Fibroblast of lung (primary cell): Measurements from ENCODE around the gene MOV10.

ENCODE experiments used
- EZH2 ChIP-seq: IDR thresholded peaks from 2 replicates; pipeline ENCODE4 v1.5.1; 2012; ENCODE audit warnings: low read length, control low read depth, mild to moderate bottlenecking; ENCODE audit errors: missing control alignments
- TF ChIP-seq, protein P1 (sequence below), 2 donors: IDR thresholded peaks in 1 of 2; conservative IDR thresholded peaks in 1 of 2; 1 replicate in 1 of 2; 2 replicates in 1 of 2; pipeline ENCODE4 v1.5.1; 2011 to 2012; ENCODE audit warnings: low read length in 2 of 2, control low read depth in 1 of 2, inconsistent platforms in 1 of 2, low read depth in 1 of 2, mild to moderate bottlenecking in 1 of 2

DNA sequence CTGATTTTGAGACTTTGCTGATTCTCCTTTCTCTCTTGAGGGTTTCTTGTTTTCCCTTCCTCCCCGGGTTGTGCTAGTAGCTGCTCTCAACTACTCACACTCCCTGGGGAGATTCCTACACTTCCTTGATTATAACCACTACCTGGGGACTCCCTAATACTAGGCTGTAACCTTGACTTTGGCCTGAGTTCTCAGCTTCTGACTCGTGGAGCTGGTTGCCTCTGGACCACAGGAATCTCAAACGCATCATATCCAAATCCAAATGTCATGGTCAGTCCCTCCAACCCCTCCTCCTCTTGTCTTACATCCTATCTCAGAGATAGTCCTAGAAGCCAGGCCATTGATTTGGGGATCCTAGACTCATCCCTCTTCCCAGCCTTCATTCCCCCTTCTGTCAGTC is 12.0 kb downstream of the MOV10 start:
- TF ChIP-seq, protein P1, sequence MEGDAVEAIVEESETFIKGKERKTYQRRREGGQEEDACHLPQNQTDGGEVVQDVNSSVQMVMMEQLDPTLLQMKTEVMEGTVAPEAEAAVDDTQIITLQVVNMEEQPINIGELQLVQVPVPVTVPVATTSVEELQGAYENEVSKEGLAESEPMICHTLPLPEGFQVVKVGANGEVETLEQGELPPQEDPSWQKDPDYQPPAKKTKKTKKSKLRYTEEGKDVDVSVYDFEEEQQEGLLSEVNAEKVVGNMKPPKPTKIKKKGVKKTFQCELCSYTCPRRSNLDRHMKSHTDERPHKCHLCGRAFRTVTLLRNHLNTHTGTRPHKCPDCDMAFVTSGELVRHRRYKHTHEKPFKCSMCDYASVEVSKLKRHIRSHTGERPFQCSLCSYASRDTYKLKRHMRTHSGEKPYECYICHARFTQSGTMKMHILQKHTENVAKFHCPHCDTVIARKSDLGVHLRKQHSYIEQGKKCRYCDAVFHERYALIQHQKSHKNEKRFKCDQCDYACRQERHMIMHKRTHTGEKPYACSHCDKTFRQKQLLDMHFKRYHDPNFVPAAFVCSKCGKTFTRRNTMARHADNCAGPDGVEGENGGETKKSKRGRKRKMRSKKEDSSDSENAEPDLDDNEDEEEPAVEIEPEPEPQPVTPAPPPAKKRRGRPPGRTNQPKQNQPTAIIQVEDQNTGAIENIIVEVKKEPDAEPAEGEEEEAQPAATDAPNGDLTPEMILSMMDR (conservative IDR thresholded peaks at IDR 0.05 in 1 of 2, IDR thresholded peaks at IDR 0.05 in 1 of 2; ENCODE audit: low read depth in 1 of 2, low read length in 2 of 2): no peak
- TF ChIP-seq EZH2: no peak
